ENCODE measurements around the gene GLTP. TPM values are rescaled to one million over a fixed set of nuclear protein-coding genes. Genes with fewer than 3 reads are reported as not detected.

The GLTP gene
- total RNA-seq, 1 donor from 2014 or later: 79.8 TPM

GRCh38 chr12:109818253-109818652 lies 62.1 kb downstream of the GLTP start:
- DNase-seq: no peak

- no peak for DNase-seq
Observed at GRCh38 chr12:109817627-109818231, 62.6 kb downstream of the GLTP start.

- DNase-seq: no peak
Observed at GRCh38 chr12:109816870-109817269, 63.5 kb downstream of the GLTP start.

GRCh38 chr12:109815757-109816617 lies 64.4 kb downstream of the GLTP start:
- DNase-seq: no peak

- no peak for DNase-seq
Observed at GRCh38 chr12:109815225-109815624, 65.1 kb downstream of the GLTP start.

- no peak for DNase-seq
Observed at GRCh38 chr12:109814600-109815150, 65.7 kb downstream of the GLTP start.

GRCh38 chr12:109813810-109814416 lies 66.4 kb downstream of the GLTP start:
- DNase-seq: no peak

- DNase-seq: no peak
Observed at GRCh38 chr12:109811624-109811995, 68.7 kb downstream of the GLTP start.

- DNase-seq: no peak
Observed at GRCh38 chr12:109810954-109811623, 69.3 kb downstream of the GLTP start.

GRCh38 chr12:109808876-109809646 lies 71.3 kb downstream of the GLTP start:
- DNase-seq: no peak

- no peak for DNase-seq
Observed at GRCh38 chr12:109807954-109808643, 72.2 kb downstream of the GLTP start.

- DNase-seq: peak; percentile 73
Observed at GRCh38 chr12:109804820-109805761, 75.2 kb downstream of the GLTP start.

GRCh38 chr12:109803678-109804077 lies 76.7 kb downstream of the GLTP start:
- no peak for DNase-seq

GRCh38 chr12:109802828-109803227 lies 77.5 kb downstream of the GLTP start:
- no peak for DNase-seq

Other genes starting within 250 kb of the GLTP start
- gene FAM222A, start 166.7 kb downstream of the GLTP start, total RNA-seq: 0.17 and 0.65 TPM in 2 replicates
- 1.4 and 2.5 TPM in 2 replicates for gene TRPV4, start 47.1 kb downstream of the GLTP start, total RNA-seq
- gene TCHP, start 19.7 kb upstream of the GLTP start, total RNA-seq: 7.5 and 17.4 TPM in 2 replicates
- gene GIT2, start 115.8 kb upstream of the GLTP start, total RNA-seq: 54.6 and 61.4 TPM in 2 replicates
- 68.9 and 86.0 TPM in 2 replicates for gene ANKRD13A, start 118.9 kb upstream of the GLTP start, total RNA-seq
- gene C12orf76, start 168.0 kb upstream of the GLTP start, total RNA-seq: 12.6 and 23.5 TPM in 2 replicates
- 8.2 and 10.2 TPM in 2 replicates for gene IFT81, start 243.8 kb upstream of the GLTP start, total RNA-seq